NT2/D1 (cell line): ENCODE measurements around the gene CRELD1.
"Not testable (repeated sequence)": the region's sequence is repeated elsewhere in the genome, so short reads cannot be mapped to it uniquely, and the experiment has no call there.

Source experiments
- SUZ12 ChIP-seq: IDR thresholded peaks from 2 replicates; pipeline ENCODE4 v1.6.1; 2011; ENCODE audit not compliant: insufficient read length, insufficient read depth; ENCODE audit errors: extremely low read depth
- ZNF274 ChIP-seq: IDR thresholded peaks from 2 replicates; pipeline ENCODE4 v1.6.1; 2011; ENCODE audit warnings: mild to moderate bottlenecking, low read depth, low read length

DNA sequence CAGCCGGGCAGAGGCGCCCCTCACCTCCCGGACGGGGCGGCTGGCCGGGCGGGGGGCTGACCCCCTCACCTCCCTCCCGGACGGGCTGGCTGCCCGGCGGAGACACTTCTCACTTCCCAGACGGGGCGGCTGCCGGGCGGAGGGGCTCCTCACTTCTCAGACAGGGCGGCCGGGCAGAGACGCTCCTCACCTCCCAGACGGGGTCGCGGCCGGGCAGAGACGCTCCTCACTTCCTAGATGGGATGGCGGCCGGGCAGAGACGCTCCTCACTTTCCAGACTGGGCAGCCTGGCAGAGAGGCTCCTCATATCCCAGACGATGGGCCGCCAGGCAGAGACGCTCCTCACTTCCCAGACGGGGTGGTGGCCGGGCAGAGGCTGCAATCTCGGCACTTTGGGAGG is 6.3 kb downstream of the CRELD1 start:
- TF ChIP-seq SUZ12, ZNF274: not testable (repeated sequence)
